ENCODE measurements around the gene LIN7A.

DNA sequence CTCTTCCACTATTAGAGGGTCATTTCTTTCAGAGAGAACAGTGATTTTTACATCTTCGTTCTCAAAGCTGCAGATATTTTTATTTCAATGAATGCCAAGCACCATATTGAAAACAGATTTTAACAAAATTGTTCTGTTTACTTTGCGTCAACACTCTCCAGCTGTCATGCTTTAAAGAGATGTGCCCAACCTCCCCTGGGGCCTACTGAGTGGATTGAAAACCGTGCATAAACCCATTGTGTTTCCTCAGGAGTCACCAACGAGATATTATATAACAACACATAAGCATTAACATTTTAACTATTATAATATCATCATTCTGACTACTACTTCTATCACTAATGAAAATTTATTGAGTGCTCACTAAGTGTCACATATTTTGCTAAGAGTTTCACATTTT lies 139.5 kb downstream of the LIN7A start:
- TF ChIP-seq, protein P1, sequence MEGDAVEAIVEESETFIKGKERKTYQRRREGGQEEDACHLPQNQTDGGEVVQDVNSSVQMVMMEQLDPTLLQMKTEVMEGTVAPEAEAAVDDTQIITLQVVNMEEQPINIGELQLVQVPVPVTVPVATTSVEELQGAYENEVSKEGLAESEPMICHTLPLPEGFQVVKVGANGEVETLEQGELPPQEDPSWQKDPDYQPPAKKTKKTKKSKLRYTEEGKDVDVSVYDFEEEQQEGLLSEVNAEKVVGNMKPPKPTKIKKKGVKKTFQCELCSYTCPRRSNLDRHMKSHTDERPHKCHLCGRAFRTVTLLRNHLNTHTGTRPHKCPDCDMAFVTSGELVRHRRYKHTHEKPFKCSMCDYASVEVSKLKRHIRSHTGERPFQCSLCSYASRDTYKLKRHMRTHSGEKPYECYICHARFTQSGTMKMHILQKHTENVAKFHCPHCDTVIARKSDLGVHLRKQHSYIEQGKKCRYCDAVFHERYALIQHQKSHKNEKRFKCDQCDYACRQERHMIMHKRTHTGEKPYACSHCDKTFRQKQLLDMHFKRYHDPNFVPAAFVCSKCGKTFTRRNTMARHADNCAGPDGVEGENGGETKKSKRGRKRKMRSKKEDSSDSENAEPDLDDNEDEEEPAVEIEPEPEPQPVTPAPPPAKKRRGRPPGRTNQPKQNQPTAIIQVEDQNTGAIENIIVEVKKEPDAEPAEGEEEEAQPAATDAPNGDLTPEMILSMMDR (IDR thresholded peaks at IDR 0.05) = no peak
- no peak for TF ChIP-seq POLR2A (IDR thresholded peaks at IDR 0.05)
